Measurements from ENCODE around the gene GPX2.

GPX2 gene

DNA sequence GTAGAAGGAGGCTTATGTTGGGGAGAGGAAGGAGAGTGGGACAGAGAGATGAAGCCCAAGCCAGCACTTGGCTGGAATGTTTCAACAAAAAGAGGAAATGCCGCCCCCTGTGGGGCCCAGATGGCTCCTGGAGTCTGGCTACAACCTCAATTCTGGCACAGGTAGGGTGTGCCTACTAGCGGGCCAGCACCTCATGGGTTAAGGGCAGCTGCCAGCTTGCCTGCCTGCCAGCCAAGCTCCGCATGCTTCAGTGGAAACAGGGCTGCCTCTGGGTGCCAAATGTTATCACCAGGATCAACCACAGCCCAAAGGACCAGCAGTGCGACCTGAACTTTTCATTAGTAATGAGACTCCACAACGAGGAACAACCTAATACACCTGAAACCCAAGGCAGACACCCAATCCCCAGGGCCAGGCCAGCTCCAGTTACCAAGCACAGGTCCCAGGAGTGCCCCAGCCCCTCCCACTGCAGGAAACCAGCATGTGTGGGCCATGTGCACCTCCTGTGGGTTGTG, 18.3 kb upstream of the GPX2 start:
- DNase-seq (ENCODE audit: low read depth, low spot score): no peak

GRCh38 chr14:64958743-64959142, 16.2 kb upstream of the GPX2 start:
- DNase-seq (ENCODE audit: low read depth, low spot score): no peak

DNA sequence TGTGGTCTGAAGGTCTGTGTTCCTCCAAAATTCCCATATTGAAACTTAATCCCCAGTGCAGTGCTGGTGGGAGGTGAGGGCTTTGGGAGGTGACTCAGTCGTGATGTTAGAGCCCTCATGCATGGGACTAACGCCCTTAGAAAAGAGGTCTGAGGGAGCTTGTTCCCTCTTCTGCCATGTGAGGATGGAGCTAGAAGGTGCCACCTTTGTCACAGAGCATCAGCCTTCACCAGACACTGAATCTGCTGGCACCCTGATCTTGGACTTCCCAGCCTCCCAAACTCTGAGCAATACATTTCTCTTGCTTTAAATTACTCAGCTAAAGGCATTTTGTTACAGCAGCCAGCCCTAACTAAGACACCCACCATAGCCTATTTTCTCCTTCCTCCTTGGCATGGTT, 15.7 kb upstream of the GPX2 start:
- no peak for DNase-seq (ENCODE audit: low read depth, low spot score)

- no peak for DNase-seq (ENCODE audit: low read depth, low spot score)
Measured at GRCh38 chr14:64956697-64957406, 14.3 kb upstream of the GPX2 start.

DNA sequence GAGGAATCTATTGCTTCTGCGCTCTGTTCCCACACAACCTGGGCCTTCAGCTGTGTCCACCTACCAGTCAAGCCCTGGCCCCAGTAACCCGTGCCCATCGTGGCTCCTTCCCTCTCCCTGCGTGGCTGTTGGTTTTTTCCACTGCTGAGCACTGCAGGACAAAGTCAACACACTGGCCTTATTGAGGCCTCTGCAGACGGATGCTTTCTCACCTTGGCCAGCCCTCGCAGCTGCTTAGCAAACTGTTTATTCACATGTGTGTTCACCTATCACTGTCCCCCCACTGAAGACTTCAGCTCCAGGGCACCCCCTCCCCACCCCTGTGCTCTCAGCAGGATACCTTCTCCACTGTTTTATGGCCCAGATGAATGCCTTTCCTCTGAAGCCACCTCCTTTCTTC, 12.8 kb upstream of the GPX2 start:
- DNase-seq (ENCODE audit: low read depth, low spot score): no peak

DNA sequence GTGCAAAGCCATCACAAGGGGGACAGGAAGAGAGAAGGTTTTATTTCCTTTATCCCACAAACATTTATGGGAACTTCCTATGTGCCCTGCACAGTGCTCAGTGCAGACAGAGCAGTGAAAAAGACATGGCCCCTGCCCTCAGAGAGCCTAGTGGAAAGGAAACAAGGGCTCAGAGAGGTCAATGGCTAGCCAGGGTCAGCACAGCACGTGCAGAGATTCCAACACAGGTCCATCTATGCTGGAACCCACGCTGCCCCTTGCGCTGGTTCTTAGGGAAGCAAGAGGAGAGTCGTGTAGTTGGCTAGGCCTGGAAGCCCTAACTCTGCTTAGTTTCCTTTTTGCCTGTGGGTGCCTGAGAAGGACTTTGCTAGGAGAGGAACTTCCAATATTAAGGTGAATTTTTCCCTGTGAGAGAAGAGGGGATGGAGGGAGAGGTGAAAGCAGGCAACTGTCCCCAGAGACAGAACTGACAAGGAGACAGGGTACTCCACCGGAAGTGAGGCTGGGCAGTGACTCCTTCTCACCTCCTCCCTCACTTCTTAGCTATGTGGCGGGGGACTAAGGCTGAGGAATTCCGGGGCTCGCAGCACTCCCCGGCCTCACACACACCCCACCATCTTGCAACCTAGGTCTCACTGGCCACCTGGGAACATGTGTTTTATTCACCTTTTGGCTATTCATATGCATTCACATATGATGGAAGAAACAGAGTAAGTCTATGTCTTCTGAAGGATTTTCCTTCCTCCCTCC, 12.1 kb upstream of the GPX2 start:
- DNase-seq (ENCODE audit: low read depth, low spot score): no peak

DNA sequence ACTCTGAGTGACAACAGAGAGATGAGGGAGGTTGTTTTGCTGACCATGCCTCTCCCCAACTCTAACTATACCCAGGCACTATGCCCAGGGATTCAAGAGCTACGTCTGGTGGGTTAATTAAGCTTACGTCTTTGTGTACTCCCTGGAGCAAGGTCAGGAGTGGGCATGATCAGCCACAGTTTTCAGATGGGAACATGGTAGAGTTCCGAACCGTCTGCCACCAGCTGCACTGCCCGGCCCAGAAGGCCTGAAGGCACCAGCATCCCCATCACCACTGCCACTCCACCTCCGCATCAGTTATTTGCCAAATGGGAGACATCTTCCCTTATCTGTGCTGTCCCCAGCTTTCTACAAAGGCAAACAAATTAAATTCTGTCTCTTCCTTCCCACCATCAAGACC, 11.1 kb upstream of the GPX2 start:
- no peak for DNase-seq (ENCODE audit: low read depth, low spot score)

DNA sequence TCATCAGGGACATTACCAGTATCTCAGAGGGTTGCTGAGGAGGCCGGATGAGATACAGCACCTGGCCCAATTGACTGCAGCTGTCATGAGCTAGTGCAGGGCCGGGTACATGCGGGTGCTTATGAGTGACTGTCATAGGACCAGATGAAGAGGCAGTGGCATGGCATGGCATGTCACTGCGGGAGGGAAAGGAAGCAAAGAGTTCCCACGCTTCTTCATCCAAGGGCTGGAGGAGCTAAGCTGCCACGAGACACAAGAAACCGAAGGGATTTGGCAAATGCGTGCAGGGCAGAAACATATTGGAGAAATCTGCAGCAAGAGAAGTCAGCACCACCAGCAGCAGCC, 10.7 kb upstream of the GPX2 start:
- no peak for DNase-seq (ENCODE audit: low read depth, low spot score)

- no peak for DNase-seq (ENCODE audit: low read depth, low spot score)
Measured at GRCh38 chr14:64952598-64953309, 10.2 kb upstream of the GPX2 start.

- DNase-seq (ENCODE audit: low read depth, low spot score): no peak
Measured at GRCh38 chr14:64951724-64952123, 9.2 kb upstream of the GPX2 start.

DNA sequence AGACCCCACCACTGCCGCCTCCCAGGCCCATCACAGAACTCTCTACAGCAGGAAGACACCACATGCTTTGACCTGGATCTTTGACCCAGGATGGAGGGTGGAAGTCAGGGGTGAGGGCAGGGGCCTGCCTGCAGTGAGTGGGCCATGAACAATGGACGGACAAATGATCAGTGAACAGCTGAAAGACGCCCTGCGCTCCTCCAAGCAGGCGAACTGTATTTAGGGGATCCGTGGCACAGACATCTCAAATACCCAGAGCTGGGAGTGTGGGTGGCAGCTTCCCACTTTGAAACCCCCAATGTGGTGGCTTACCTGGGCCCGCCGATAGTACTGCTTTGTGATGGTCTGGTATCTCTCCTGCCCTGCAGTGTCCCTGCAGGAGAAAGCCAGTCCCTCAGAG, 8.7 kb upstream of the GPX2 start:
- DNase-seq (ENCODE audit: low read depth, low spot score): no peak

DNA sequence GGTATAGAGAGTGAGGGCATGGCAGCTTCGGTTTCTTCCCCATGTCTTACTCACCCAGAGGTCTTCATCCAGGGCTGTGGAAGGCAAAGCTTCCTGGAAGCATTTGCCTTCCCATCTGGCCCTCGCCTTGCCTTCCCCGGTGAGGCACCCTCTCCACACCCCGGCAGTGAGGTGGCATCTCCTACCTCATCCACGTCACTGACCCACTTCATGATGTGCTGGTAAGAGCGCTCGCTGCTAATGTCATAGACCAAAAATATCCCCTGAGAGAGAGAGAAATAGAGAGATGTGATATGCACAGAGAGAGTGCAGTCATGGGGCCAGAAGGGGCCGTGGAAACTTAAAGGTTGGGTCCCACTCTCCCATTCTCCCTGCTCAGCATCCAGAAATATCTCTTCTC, 8.3 kb upstream of the GPX2 start:
- no peak for DNase-seq (ENCODE audit: low read depth, low spot score)

DNA sequence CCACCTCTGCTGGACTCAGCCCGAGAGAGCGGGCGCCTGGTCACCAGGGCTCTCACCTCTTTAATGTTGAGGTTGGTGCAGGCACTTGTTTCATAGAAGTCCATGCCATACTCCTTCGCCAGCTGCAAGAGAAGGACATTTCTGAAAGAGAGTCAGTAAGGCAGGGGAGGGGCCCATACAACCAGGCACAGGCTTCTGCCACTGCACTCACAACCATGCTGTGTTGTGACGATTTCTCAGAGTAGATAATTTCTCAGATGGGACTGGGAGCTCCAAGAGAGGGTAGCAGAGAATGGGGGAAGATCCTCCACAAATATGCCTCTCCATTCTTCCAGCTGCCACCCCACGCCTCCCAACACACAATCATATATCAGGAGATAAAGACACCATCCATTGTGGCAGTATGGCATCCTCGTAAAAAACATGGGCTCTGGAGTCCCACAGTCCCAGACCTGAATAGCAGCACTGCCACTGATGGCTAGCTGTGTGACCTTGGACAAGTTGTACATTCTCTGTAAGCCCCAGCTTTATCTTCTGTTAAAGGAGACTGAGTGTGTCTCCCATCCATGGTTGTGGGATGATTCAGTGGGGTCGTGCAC, 6.2 kb upstream of the GPX2 start:
- DNase-seq (ENCODE audit: low read depth, low spot score): no peak

- DNase-seq (ENCODE audit: low read depth, low spot score): no peak
Measured at GRCh38 chr14:64947710-64948611, 5.4 kb upstream of the GPX2 start.

GRCh38 chr14:64946310-64947045, 3.9 kb upstream of the GPX2 start:
- no peak for DNase-seq (ENCODE audit: low read depth, low spot score)

GRCh38 chr14:64945431-64946178, 3.1 kb upstream of the GPX2 start:
- no peak for DNase-seq (ENCODE audit: low read depth, low spot score)

DNA sequence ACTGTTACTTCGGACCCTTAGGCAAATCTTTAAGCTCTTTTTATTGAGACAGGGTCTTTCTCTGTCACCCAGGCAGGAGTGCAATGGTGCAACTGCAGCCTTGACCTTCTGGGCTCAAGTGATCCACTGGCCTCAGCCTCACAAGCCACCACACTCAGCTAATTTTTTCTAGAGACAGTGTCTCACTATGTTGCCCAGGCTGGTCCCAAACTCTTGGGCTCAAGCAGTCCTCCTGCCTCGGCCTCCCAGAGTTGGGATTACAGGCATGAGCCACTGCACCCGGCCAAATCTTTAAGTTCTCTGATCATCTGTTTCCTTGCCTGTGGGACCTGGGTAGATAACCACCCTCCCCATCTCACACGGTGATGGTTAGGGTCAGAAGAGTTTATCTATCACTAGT, 2.3 kb upstream of the GPX2 start:
- DNase-seq (ENCODE audit: low read depth, low spot score): no peak

DNA sequence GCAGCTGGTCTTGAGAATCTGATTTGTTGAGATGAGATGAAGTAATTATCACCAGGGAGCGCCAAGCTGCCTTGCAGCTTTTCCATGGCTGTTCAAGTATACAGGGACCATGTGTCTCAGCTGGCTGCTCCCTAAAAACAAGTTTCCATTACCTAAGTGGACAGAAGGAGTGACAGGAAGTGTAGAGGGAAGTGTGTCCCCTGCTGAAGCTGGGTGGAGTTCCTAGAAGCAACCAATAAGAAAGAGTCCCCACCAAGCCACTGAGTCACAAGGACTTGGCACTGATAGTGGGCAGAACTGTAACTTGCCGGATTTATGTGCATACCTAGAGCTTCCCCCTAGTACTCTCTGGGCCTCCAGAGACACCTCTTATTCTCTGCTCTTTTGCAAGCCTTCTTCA, 1.5 kb upstream of the GPX2 start:
- DNase-seq (ENCODE audit: low read depth, low spot score): no peak

DNA sequence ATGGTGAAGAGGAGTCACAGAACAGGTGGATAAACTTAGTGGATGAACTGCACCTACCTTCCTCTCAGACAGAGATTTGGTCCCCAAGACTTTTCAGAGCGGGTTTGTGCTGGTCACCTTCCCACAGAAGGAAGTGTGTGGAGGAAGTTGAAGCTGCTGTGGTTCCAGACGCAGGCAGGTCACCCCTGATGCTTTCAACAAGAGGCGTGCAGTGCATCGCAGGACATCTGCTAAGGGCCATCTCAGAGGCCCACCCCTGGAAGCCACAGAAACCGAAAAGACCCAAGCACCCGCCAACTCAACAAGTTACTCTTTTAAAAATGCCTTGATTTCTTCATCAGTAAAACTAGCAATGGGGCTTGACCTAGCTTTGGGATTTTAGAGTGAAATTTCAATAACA, 1.0 kb upstream of the GPX2 start:
- no peak for DNase-seq (ENCODE audit: low read depth, low spot score)

Data from brain pericyte (primary cell).